ENCODE measurements around the gene KCNJ3.

KCNJ3 gene

GRCh38 chr2:154696369-154696768 lies 2.1 kb upstream of the KCNJ3 start:
- Histone ChIP-seq H3K27ac (peak overlapping the region in 1 of 2 donors; percentile 74), H3K4me3 (peak overlapping the region; percentile 87)
- no peak for DNase-seq (ENCODE audit: low spot score)
- no peak for TF ChIP-seq CTCF (IDR thresholded peaks at IDR 0.05)

GRCh38 chr2:154696810-154697417 lies 1.6 kb upstream of the KCNJ3 start:
- Histone ChIP-seq H3K4me3 (peak overlapping the region; percentile 87), H3K27ac (peak overlapping the region; percentile 65 to 74)
- no peak for TF ChIP-seq CTCF (IDR thresholded peaks at IDR 0.05)
- DNase-seq (ENCODE audit: low spot score): no peak

GRCh38 chr2:154697418-154698252 lies 860 bp upstream of the KCNJ3 start:
- peak overlapping the region; percentile 65 to 74 for H3K27ac ChIP-seq
- DNase-seq (ENCODE audit: low spot score): no peak
- TF ChIP-seq CTCF (IDR thresholded peaks at IDR 0.05): no peak

GRCh38 chr2:154698721-154699574 lies 453 bp downstream of the KCNJ3 start:
- no peak for DNase-seq (ENCODE audit: low spot score)
- Histone ChIP-seq H3K4me3 (peak overlapping the region; percentile 87), H3K27ac (peak overlapping the region; percentile 65 to 74)
- no peak for TF ChIP-seq CTCF (IDR thresholded peaks at IDR 0.05)

More at GRCh38 chr2:154697418-154698252, 860 bp upstream of the KCNJ3 start:
- H3K4me3 ChIP-seq: peak overlapping the region; percentile 87

- DNase-seq (ENCODE audit: low spot score): no peak
- peak overlapping the region; percentile 87 for H3K4me3 ChIP-seq
- H3K27ac ChIP-seq: peak overlapping the region; percentile 65 to 74
- TF ChIP-seq CTCF (IDR thresholded peaks at IDR 0.05): no peak
Observed at GRCh38 chr2:154699575-154699930, 1.1 kb downstream of the KCNJ3 start.

GRCh38 chr2:154700136-154700535 lies 1.6 kb downstream of the KCNJ3 start:
- Histone ChIP-seq H3K4me3 (peak overlapping the region; percentile 87), H3K27ac (no peak overlapping the region)
- DNase-seq (ENCODE audit: low spot score): no peak

More at GRCh38 chr2:154700136-154700535, 1.6 kb downstream of the KCNJ3 start:
- TF ChIP-seq CTCF (IDR thresholded peaks at IDR 0.05): no peak

All from coronary artery (tissue), 2 donors.